ENCODE measurements around the gene IL21R. TPM values are rescaled to one million over a fixed set of nuclear protein-coding genes. Genes with fewer than 3 reads are reported as not detected.
A peak's percentile ranks its signal among the peaks of the same experiment; 100 is the strongest.
"Not testable (repeated sequence)": the region's sequence is repeated elsewhere in the genome, so short reads cannot be mapped to it uniquely, and the experiment has no call there.

IL21R gene
- total and polyA plus RNA-seq, 10 of the 15 experiments (the other 5 are each of a cell fraction or from before 2014, with no cell fraction given), result 5.3 to 138 (median 82.5) TPM

DNA sequence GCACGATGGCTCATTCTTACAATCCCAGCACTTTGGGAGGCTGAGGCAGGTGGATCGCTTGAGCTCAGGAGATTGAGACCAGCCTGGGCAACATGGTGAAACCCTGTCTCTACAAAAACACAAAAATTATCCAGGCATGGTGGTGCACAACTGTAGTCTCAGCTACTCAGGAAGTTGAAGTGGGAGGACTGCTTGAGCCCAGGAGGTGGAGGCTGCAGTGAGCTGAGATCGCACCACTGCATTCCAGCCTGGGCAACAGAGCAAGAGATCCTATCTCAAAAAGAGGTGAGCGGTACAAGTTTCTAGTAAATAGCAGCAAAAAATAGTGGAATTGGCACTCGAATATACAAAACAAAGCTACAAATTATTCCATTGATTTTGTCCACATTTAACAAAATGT, 31.2 kb downstream of the IL21R start:
- H3K79me2 ChIP-seq (ENCODE audit: control insufficient read depth, insufficient read depth, low read length), result peaks cover 60% of the 10 kb centered on the region
- H3K9ac ChIP-seq (ENCODE audit: control insufficient read depth, insufficient read depth, low read length); ATAC-seq; FAIRE-seq; H3K27me3 ChIP-seq (replicated peaks in 1 of 2; ENCODE audit: control insufficient read depth in 2 of 2, insufficient read depth in 2 of 2, low read length in 1 of 2); H4K20me1 ChIP-seq (ENCODE audit: control insufficient read depth, insufficient read depth); H3K4me2 ChIP-seq (ENCODE audit: control insufficient read depth, insufficient read depth); intact Hi-C loops (cut with micrococcal nuclease; ENCODE audit: unreplicated experiment); H3K9me3 ChIP-seq (replicated peaks; ENCODE audit: control insufficient read depth, insufficient read depth, low read length); H2AFZ ChIP-seq (ENCODE audit: control insufficient read depth, low read depth, low read length); H3K4me3 ChIP-seq; POLR2A ChIA-PET; DNase-seq (ENCODE audit: low read depth, low spot score); RAD21 ChIA-PET (ENCODE audit: unreplicated experiment); BruUV-seq (replicated peaks); in situ Hi-C loops (cut with MboI): not testable (repeated sequence)
- ChIA-PET CTCF (interaction anchor here (1.7 kb wide), 1 partner anchor 18 kb away, joined by 4 read pairs; no protein-coding TSS in a partner anchor), SMC1A (ENCODE audit: uncharacterized antibody, unreplicated experiment) (interaction anchor here (0.9 to 11.7 kb wide), 4 partner anchors 11 to 58 kb away, joined by 3 to 161 read pairs (median 8); partner anchors contain the start of gene IL21R)
- H3K36me3 ChIP-seq (ENCODE audit: control insufficient read depth in 2 of 2, insufficient read depth in 2 of 2, low read length in 1 of 2), result peaks cover 50 to 69% of the 10 kb centered on the region in 2 experiments
- H3K4me1 ChIP-seq (ENCODE audit: control insufficient read depth, insufficient read depth, low read length), result peaks cover 47% of the 10 kb centered on the region
- H3K27ac ChIP-seq (ENCODE audit: control insufficient read depth, insufficient read depth), result peak overlapping the region; percentile 88; the same call in 1 of the 2 replicates
- WGBS (ENCODE audit: insufficient coverage, insufficient replicate concordance, low lambda C conversion rate, missing lambda C conversion rate), result 41% methylated on average over 5 of the region's 5 CpGs

DNA sequence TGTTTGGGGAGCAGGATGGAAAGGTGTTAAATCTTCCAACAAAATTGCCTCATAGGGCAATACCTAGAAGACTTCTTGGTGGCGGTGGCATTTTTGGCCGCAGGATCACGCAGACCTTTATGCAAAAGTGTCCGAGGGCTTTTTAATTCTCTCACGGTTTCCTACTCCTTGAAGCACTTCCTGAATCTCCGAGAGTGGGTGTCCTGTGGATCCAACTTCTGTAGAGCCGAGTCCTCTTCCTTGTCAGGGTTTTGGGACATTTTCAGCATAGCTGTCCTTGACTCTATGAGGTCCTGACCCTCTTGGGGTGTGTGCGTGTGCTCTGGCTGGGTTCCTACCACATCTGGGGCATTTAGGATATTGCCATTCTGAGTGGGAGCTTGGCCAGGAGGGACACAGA, 31.7 kb downstream of the IL21R start:
- peaks cover 50 to 68% of the 10 kb centered on the region in 2 experiments for H3K36me3 ChIP-seq (ENCODE audit: control insufficient read depth in 2 of 2, insufficient read depth in 2 of 2, low read length in 1 of 2)
- RAD21 ChIA-PET (ENCODE audit: unreplicated experiment), result interaction anchor here (1.4 kb wide), 1 partner anchor 29 kb away, joined by 3 read pairs; no protein-coding TSS in a partner anchor
- TF ChIP-seq EP300 (IDR thresholded peaks at IDR 0.05; ENCODE audit: borderline replicate concordance in 1 of 2, control insufficient read depth in 1 of 2, low read depth in 2 of 2, low read length in 2 of 2) (no peak), MYB (IDR thresholded peaks at IDR 0.05; ENCODE audit: borderline replicate concordance, low read depth, low read length) (no peak), CBX3 (IDR thresholded peaks at IDR 0.05; ENCODE audit: borderline replicate concordance, low read depth) (no peak), JUNB (IDR thresholded peaks at IDR 0.05) (no peak), PAX5 (IDR thresholded peaks at IDR 0.05; ENCODE audit: borderline replicate concordance, low read depth, low read length) (no peak), SREBF1 (IDR thresholded peaks at IDR 0.05; ENCODE audit: low read length) (no peak), SIN3A (IDR thresholded peaks at IDR 0.05; ENCODE audit: low read depth, low read length) (no peak), PAX8 (IDR thresholded peaks at IDR 0.05) (no peak), ZNF622 (IDR thresholded peaks at IDR 0.05) (no peak), SUPT20H (IDR thresholded peaks at IDR 0.05; ENCODE audit: borderline replicate concordance, control insufficient read depth, low read depth, low read length) (no peak), DPF2 (IDR thresholded peaks at IDR 0.05) (no peak)
- TF ChIP-seq, protein P1, sequence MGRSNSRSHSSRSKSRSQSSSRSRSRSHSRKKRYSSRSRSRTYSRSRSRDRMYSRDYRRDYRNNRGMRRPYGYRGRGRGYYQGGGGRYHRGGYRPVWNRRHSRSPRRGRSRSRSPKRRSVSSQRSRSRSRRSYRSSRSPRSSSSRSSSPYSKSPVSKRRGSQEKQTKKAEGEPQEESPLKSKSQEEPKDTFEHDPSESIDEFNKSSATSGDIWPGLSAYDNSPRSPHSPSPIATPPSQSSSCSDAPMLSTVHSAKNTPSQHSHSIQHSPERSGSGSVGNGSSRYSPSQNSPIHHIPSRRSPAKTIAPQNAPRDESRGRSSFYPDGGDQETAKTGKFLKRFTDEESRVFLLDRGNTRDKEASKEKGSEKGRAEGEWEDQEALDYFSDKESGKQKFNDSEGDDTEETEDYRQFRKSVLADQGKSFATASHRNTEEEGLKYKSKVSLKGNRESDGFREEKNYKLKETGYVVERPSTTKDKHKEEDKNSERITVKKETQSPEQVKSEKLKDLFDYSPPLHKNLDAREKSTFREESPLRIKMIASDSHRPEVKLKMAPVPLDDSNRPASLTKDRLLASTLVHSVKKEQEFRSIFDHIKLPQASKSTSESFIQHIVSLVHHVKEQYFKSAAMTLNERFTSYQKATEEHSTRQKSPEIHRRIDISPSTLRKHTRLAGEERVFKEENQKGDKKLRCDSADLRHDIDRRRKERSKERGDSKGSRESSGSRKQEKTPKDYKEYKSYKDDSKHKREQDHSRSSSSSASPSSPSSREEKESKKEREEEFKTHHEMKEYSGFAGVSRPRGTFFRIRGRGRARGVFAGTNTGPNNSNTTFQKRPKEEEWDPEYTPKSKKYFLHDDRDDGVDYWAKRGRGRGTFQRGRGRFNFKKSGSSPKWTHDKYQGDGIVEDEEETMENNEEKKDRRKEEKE (IDR thresholded peaks at IDR 0.05), result no peak
- TF ChIP-seq, protein P2, sequence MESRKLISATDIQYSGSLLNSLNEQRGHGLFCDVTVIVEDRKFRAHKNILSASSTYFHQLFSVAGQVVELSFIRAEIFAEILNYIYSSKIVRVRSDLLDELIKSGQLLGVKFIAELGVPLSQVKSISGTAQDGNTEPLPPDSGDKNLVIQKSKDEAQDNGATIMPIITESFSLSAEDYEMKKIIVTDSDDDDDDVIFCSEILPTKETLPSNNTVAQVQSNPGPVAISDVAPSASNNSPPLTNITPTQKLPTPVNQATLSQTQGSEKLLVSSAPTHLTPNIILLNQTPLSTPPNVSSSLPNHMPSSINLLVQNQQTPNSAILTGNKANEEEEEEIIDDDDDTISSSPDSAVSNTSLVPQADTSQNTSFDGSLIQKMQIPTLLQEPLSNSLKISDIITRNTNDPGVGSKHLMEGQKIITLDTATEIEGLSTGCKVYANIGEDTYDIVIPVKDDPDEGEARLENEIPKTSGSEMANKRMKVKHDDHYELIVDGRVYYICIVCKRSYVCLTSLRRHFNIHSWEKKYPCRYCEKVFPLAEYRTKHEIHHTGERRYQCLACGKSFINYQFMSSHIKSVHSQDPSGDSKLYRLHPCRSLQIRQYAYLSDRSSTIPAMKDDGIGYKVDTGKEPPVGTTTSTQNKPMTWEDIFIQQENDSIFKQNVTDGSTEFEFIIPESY (IDR thresholded peaks at IDR 0.05), result no peak

More for the DNA sequence above, 31.7 kb downstream of the IL21R start:
- WGBS (ENCODE audit: insufficient coverage, insufficient replicate concordance, low lambda C conversion rate, missing lambda C conversion rate), result 90% methylated on average over 8 of the region's 8 CpGs
- in situ Hi-C loops (cut with MboI) (no loop called here), intact Hi-C loops (cut with micrococcal nuclease; ENCODE audit: unreplicated experiment) (no loop called here)
- Histone ChIP-seq H3K27ac (ENCODE audit: control insufficient read depth, insufficient read depth) (no peak overlapping the region; the same call in 1 of the 2 replicates), H3K4me3 (no peak overlapping the region), H3K27me3 (replicated peaks in 1 of 2; ENCODE audit: control insufficient read depth in 2 of 2, insufficient read depth in 2 of 2, low read length in 1 of 2) (no peaks in the 10 kb centered on the region), H3K4me1 (ENCODE audit: control insufficient read depth, insufficient read depth, low read length) (peaks cover 42% of the 10 kb centered on the region), H3K9ac (ENCODE audit: control insufficient read depth, insufficient read depth, low read length) (no peak overlapping the region), H3K79me2 (ENCODE audit: control insufficient read depth, insufficient read depth, low read length) (peaks cover 56% of the 10 kb centered on the region), H4K20me1 (ENCODE audit: control insufficient read depth, insufficient read depth) (no peaks in the 10 kb centered on the region), H2AFZ (ENCODE audit: control insufficient read depth, low read depth, low read length) (no peak overlapping the region), H3K4me2 (ENCODE audit: control insufficient read depth, insufficient read depth) (no peak overlapping the region), H3K9me3 (replicated peaks; ENCODE audit: control insufficient read depth, insufficient read depth, low read length) (no peaks in the 10 kb centered on the region)
- FAIRE-seq (no peak), ATAC-seq (no peak), DNase-seq (ENCODE audit: low read depth, low spot score) (no peak)
- no TSS peak for BruUV-seq (replicated peaks)
- POLR2A ChIA-PET, result no interaction called here
- CTCF ChIA-PET, result interaction anchor here (1.7 kb wide), 1 partner anchor 17 kb away, joined by 4 read pairs; no protein-coding TSS in a partner anchor
- SMC1A ChIA-PET (ENCODE audit: uncharacterized antibody, unreplicated experiment), result interaction anchor here (0.9 to 11.7 kb wide), 5 partner anchors 11 to 59 kb away, joined by 3 to 161 read pairs (median 6); partner anchors contain the start of gene IL21R
